Measurements from ENCODE around the gene ENO3. TPM values are rescaled to one million over a fixed set of nuclear protein-coding genes. Genes with fewer than 3 reads are reported as not detected.
A peak's percentile ranks its signal among the peaks of the same experiment; 100 is the strongest.

The ENO3 gene
- total RNA-seq, 1 donor from 2014 or later = 9.8 TPM

- TF ChIP-seq CTCF (IDR thresholded peaks at IDR 0.05) = no peak
Observed at GRCh38 chr17:4940555-4941318, 10.2 kb upstream of the ENO3 start.

GRCh38 chr17:4941319-4941610, 9.7 kb upstream of the ENO3 start:
- no peak for TF ChIP-seq CTCF (IDR thresholded peaks at IDR 0.05)
- peak overlapping the region; percentile 98 for H3K27ac Mint-ChIP-seq (ENCODE audit: unreplicated experiment)
- H3K4me1 Mint-ChIP-seq (ENCODE audit: low read depth) = peaks cover 65% of the 10 kb centered on the region
- DNase-seq (ENCODE audit: low spot score) = no peak
- H3K9me3 Mint-ChIP-seq (ENCODE audit: low read depth) = no peaks in the 10 kb centered on the region
- peak overlapping the region; percentile 88 for H3K4me3 Mint-ChIP-seq (ENCODE audit: unreplicated experiment)
- H3K27me3 Mint-ChIP-seq (ENCODE audit: low read depth) = no peaks in the 10 kb centered on the region
- peaks cover 16% of the 10 kb centered on the region for H3K36me3 Mint-ChIP-seq (ENCODE audit: low read depth)

More at GRCh38 chr17:4940555-4941318, 10.2 kb upstream of the ENO3 start:
- no peak for DNase-seq (ENCODE audit: low spot score)
- H3K9me3 Mint-ChIP-seq (ENCODE audit: low read depth) = no peaks in the 10 kb centered on the region
- H3K27ac Mint-ChIP-seq (ENCODE audit: unreplicated experiment) = peak overlapping the region; percentile 98
- peaks cover 14% of the 10 kb centered on the region for H3K36me3 Mint-ChIP-seq (ENCODE audit: low read depth)
- peak overlapping the region; percentile 88 for H3K4me3 Mint-ChIP-seq (ENCODE audit: unreplicated experiment)
- H3K4me1 Mint-ChIP-seq (ENCODE audit: low read depth) = peaks cover 60% of the 10 kb centered on the region
- no peaks in the 10 kb centered on the region for H3K27me3 Mint-ChIP-seq (ENCODE audit: low read depth)

DNA sequence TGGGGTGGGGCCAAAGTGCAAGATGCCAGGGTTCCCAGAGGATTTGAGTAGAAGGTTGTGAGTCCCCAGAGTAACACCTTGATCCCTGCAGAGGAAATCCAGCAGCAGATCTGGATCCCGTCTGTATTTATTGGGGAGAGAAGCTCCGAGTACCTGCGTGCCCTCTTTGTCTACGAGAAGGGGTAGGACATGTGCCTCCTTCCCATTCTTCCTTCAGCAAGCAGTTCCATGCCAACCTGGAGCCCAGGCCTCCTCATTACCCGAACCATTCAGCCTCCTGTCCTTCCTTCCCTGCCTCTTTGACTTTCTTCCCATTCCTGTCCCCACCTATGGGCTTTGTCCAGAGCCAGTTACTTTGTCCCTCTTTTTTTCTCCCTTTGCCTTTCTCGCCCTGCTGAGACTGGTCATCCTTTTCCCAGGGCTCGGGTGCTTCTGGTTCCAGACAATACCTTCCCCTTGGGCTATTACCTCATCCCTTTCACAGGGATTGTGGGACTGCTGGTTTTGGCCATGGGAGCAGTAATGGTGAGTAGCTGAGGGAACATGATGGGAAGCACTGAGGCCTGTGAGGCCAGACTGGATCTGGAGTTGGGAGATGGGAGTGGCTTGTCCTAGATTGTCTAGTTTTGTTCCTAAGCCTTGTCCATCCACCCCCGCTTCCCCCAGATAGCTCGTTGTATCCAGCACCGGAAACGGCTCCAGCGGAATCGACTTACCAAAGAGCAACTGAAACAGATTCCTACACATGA, 8.0 kb upstream of the ENO3 start:
- TF ChIP-seq CTCF (IDR thresholded peaks at IDR 0.05) = no peak
- peak overlapping the region; percentile 94 for H3K27ac Mint-ChIP-seq (ENCODE audit: unreplicated experiment)
- DNase-seq (ENCODE audit: low spot score) = no peak
- H3K4me3 Mint-ChIP-seq (ENCODE audit: unreplicated experiment) = no peak overlapping the region
- H3K36me3 Mint-ChIP-seq (ENCODE audit: low read depth) = peaks cover 25% of the 10 kb centered on the region
- H3K27me3 Mint-ChIP-seq (ENCODE audit: low read depth) = no peaks in the 10 kb centered on the region
- peaks cover 73% of the 10 kb centered on the region for H3K4me1 Mint-ChIP-seq (ENCODE audit: low read depth)
- H3K9me3 Mint-ChIP-seq (ENCODE audit: low read depth) = no peaks in the 10 kb centered on the region

DNA sequence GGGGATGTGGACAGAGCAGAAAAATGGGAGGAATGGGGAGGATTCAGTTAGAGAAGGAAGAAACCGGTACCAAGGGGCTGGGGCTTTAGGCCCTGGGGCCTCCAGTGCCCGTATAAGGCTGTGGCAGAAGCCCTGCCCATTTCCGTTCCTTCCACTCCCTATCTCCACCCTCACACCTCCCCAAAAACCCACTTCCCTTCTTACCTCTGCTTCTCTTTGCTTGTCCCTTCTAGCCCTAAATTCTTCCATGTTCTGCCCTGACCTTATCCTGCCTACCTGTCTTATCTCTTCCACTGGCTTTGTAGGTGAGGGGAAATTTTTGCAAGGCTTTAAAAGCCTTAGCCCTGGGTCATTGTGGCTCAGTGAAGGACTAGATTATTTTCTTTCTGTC, 6.8 kb upstream of the ENO3 start:
- TF ChIP-seq CTCF (IDR thresholded peaks at IDR 0.05) = no peak
- Mint-ChIP-seq H3K36me3 (ENCODE audit: low read depth) (peaks cover 25% of the 10 kb centered on the region), H3K27me3 (ENCODE audit: low read depth) (no peaks in the 10 kb centered on the region), H3K9me3 (ENCODE audit: low read depth) (no peaks in the 10 kb centered on the region), H3K4me1 (ENCODE audit: low read depth) (peaks cover 65% of the 10 kb centered on the region), H3K27ac (ENCODE audit: unreplicated experiment) (peak overlapping the region; percentile 94), H3K4me3 (ENCODE audit: unreplicated experiment) (peak overlapping the region; percentile 4)
- DNase-seq (ENCODE audit: low spot score) = no peak

GRCh38 chr17:4944554-4945175, 6.3 kb upstream of the ENO3 start:
- TF ChIP-seq CTCF (IDR thresholded peaks at IDR 0.05) = no peak
- DNase-seq (ENCODE audit: low spot score) = no peak
- Mint-ChIP-seq H3K4me1 (ENCODE audit: low read depth) (peaks cover 62% of the 10 kb centered on the region), H3K9me3 (ENCODE audit: low read depth) (no peaks in the 10 kb centered on the region), H3K36me3 (ENCODE audit: low read depth) (peaks cover 25% of the 10 kb centered on the region), H3K27ac (ENCODE audit: unreplicated experiment) (peak overlapping the region; percentile 94), H3K4me3 (ENCODE audit: unreplicated experiment) (peak overlapping the region; percentile 96), H3K27me3 (ENCODE audit: low read depth) (no peaks in the 10 kb centered on the region)
